ENCODE measurements around the gene MCOLN1. TPM values are rescaled to one million over a fixed set of nuclear protein-coding genes. Genes with fewer than 3 reads are reported as not detected.

Gene MCOLN1
- total RNA-seq, 2 experiments from 2014 or later, result 7.9 to 9.2 TPM

- H3K9me3 Mint-ChIP-seq, result no peaks in the 10 kb centered on the region
- H3K4me3 Mint-ChIP-seq, result no peak overlapping the region
- H3K27me3 Mint-ChIP-seq, result no peaks in the 10 kb centered on the region
- no peak for TF ChIP-seq CTCF (IDR thresholded peaks at IDR 0.05)
- ChIA-PET CTCF (no interaction called here), POLR2A (interaction anchor here (0.6 to 1.7 kb wide), 2 partner anchors 13 to 733 kb away, joined by 4 to 5 read pairs; no protein-coding TSS in a partner anchor)
- H3K27ac Mint-ChIP-seq, result no peak overlapping the region
- H3K4me1 Mint-ChIP-seq (ENCODE audit: low read depth), result peaks cover 5% of the 10 kb centered on the region
- ATAC-seq (no peak), DNase-seq (no peak)
- peaks cover 6% of the 10 kb centered on the region for H3K36me3 Mint-ChIP-seq (ENCODE audit: low read depth)
- intact Hi-C loops (cut with micrococcal nuclease), result no loop called here
Observed at GRCh38 chr19:7526059-7526929, 3.9 kb downstream of the MCOLN1 start.

DNA sequence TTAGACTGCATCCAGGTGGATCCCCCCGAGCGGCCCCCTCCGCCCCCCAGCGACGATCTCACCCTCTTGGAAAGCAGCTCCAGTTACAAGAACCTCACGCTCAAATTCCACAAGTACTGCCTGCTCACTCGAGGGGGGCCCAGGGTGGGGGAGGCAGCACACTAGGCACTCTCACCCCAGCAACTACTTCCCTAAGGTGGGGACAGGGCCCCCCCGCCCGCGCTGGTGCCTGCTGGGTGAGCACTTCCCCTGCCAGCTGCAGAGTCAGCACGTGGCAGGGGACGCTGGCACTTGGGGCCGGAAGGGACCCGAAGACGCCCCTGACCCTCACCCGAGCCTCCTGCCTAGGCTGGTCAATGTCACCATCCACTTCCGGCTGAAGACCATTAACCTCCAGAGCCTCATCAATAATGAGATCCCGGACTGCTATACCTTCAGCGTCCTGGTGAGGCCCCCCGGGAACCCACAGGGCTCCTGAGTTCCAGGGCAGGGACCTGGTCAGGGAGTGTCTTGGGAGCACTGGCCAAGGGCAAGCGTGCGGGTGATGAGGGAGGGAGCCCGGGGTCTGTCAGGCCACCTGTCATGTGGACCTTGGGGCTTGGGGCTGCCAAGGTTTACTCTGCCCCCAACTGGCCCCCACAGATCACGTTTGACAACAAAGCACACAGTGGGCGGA lies 5.2 kb downstream of the MCOLN1 start:
- intact Hi-C loops (cut with micrococcal nuclease), result no loop called here
- ChIA-PET POLR2A (no interaction called here), CTCF (no interaction called here)
- DNase-seq (no peak), ATAC-seq (no peak)
- H3K4me3 Mint-ChIP-seq, result no peak overlapping the region
- no peaks in the 10 kb centered on the region for H3K27me3 Mint-ChIP-seq
- TF ChIP-seq CTCF (IDR thresholded peaks at IDR 0.05), result no peak
- no peaks in the 10 kb centered on the region for H3K9me3 Mint-ChIP-seq
- no peak overlapping the region for H3K27ac Mint-ChIP-seq
- H3K36me3 Mint-ChIP-seq (ENCODE audit: low read depth), result peaks cover 6% of the 10 kb centered on the region
- no peaks in the 10 kb centered on the region for H3K4me1 Mint-ChIP-seq (ENCODE audit: low read depth)

- DNase-seq (no peak), ATAC-seq (no peak)
- CTCF ChIA-PET, result no interaction called here
- no peak for TF ChIP-seq CTCF (IDR thresholded peaks at IDR 0.05)
- Mint-ChIP-seq H3K4me3 (no peak overlapping the region), H3K27me3 (no peaks in the 10 kb centered on the region), H3K27ac (no peak overlapping the region), H3K9me3 (no peaks in the 10 kb centered on the region), H3K36me3 (ENCODE audit: low read depth) (peaks cover 6% of the 10 kb centered on the region), H3K4me1 (ENCODE audit: low read depth) (peaks cover 1% of the 10 kb centered on the region)
- POLR2A ChIA-PET, result no interaction called here
- intact Hi-C loops (cut with micrococcal nuclease), result no loop called here
Observed at GRCh38 chr19:7528192-7528519, 5.7 kb downstream of the MCOLN1 start.

- CTCF ChIA-PET, result no interaction called here
- no peak overlapping the region for H3K27ac Mint-ChIP-seq
- H3K9me3 Mint-ChIP-seq, result no peaks in the 10 kb centered on the region
- H3K4me3 Mint-ChIP-seq, result no peak overlapping the region
- peaks cover 2% of the 10 kb centered on the region for H3K4me1 Mint-ChIP-seq (ENCODE audit: low read depth)
- no peaks in the 10 kb centered on the region for H3K27me3 Mint-ChIP-seq
- POLR2A ChIA-PET, result no interaction called here
- intact Hi-C loops (cut with micrococcal nuclease), result no loop called here
- peaks cover 6% of the 10 kb centered on the region for H3K36me3 Mint-ChIP-seq (ENCODE audit: low read depth)
- ATAC-seq (no peak), DNase-seq (no peak)
- no peak for TF ChIP-seq CTCF (IDR thresholded peaks at IDR 0.05)
Observed at GRCh38 chr19:7528522-7529245, 6.3 kb downstream of the MCOLN1 start.

DNA sequence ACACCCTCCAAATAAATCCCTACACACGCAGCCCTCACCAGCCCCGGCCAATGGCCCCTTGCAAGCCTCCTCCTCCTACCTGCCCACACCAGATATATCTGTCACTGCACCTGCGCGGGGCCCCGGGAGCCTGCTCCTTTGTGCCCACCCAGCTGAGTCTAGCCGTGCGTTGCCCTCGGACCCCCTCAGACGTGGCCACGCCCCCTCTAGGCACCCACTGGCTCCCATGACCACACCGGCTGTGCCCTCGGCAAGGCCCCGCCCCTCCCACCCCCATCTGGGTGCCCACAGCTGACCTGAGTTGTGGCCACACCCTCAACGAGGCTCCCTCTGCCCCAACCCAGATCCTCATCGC lies 6.8 kb downstream of the MCOLN1 start:
- Mint-ChIP-seq H3K9me3 (no peaks in the 10 kb centered on the region), H3K4me1 (ENCODE audit: low read depth) (peaks cover 2% of the 10 kb centered on the region), H3K27ac (no peak overlapping the region), H3K36me3 (ENCODE audit: low read depth) (peaks cover 6% of the 10 kb centered on the region), H3K27me3 (no peaks in the 10 kb centered on the region), H3K4me3 (no peak overlapping the region)
- intact Hi-C loops (cut with micrococcal nuclease), result no loop called here
- ATAC-seq (no peak), DNase-seq (no peak)
- CTCF ChIA-PET, result no interaction called here
- POLR2A ChIA-PET, result no interaction called here
- no peak for TF ChIP-seq CTCF (IDR thresholded peaks at IDR 0.05)

Measured in activated CD8-positive, alpha-beta T cell treated with anti-CD3 and anti-CD28 coated beads for 36 hours (primary cell).